ENCODE measurements around the gene MMEL1.

DNA sequence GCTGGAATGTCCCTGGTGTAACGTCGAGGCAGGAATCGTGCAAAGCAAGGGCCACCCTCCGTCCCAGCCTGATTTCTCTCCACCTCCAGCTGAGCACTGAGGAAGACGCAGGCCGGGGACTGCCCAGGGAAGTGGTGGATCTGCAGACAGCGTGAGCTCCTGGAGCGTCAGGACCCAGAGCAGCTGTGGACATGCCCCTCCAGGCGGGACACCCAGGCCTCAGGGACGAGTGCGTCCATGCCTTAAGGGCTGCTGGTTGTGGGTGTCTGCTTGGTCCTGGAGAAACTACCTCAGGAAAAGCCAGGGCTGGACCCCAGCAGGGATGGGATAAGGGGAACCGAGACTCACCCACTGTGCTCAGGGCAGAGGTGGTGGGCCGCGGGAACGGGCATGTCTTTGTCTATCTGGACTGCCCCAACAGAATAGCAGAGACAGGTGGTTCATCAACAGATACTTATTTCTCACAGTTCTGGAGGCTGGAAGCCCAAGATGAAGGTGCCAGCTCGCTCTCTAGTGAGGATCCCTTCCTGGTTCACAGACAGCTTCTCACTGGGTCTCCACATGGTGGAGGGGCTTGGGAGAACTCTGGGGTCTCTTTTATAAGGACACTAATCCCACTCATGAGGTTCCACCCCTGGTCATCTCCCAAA is 5.8 kb upstream of the MMEL1 start:
- TF ChIP-seq, protein P1, sequence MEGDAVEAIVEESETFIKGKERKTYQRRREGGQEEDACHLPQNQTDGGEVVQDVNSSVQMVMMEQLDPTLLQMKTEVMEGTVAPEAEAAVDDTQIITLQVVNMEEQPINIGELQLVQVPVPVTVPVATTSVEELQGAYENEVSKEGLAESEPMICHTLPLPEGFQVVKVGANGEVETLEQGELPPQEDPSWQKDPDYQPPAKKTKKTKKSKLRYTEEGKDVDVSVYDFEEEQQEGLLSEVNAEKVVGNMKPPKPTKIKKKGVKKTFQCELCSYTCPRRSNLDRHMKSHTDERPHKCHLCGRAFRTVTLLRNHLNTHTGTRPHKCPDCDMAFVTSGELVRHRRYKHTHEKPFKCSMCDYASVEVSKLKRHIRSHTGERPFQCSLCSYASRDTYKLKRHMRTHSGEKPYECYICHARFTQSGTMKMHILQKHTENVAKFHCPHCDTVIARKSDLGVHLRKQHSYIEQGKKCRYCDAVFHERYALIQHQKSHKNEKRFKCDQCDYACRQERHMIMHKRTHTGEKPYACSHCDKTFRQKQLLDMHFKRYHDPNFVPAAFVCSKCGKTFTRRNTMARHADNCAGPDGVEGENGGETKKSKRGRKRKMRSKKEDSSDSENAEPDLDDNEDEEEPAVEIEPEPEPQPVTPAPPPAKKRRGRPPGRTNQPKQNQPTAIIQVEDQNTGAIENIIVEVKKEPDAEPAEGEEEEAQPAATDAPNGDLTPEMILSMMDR (conservative IDR thresholded peaks at IDR 0.05 in 1 of 2, IDR thresholded peaks at IDR 0.05 in 1 of 2; ENCODE audit: low read depth in 1 of 2, low read length in 2 of 2) = no peak
- TF ChIP-seq EZH2 (IDR thresholded peaks at IDR 0.05; ENCODE audit: low read length, missing control alignments) = no peak

Measured in fibroblast of lung (primary cell).